ENCODE measurements around the gene SLC25A31. TPM values are rescaled to one million over a fixed set of nuclear protein-coding genes. Genes with fewer than 3 reads are reported as not detected.
A peak's percentile ranks its signal among the peaks of the same experiment; 100 is the strongest.

Gene SLC25A31
- total RNA-seq (2014; rRNA removed; shearing (Covaris generic)), result not detected in 2 replicates
- not detected in 2 replicates for polyA plus RNA-seq (2016; fragmentation: Nextera tagmentation; extraction: Ambion mirVana)

DNA sequence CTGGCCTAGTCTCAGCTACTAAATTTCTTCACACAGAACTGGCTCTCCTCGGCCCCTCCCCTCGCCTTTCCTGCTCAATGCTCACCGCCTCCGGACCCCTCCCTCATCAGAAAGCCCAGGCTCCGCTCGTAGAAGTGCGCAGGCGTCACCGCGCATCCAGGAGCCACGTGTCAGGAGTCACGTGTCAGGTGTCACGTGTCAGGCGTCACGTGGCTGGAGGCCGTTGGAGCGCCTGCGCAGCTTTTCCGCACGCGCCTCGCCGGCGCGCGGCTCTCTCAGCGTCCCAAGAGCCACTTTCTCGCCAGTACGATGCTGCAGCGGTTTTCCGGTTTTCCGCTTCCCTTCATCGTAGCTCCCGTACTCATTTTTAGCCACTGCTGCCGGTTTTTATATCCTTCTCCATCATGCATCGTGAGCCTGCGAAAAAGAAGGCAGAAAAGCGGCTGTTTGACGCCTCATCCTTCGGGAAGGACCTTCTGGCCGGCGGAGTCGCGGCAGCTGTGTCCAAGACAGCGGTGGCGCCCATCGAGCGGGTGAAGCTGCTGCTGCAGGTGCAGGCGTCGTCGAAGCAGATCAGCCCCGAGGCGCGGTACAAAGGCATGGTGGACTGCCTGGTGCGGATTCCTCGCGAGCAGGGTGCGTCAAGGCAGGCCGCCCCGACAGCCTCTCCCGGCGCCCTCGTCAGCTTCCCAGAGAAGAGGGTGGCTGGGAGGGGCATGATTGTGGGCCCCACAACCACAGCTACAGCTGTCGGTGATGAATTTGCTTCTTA, at the start of gene SLC25A31:
Gene SLC25A31 (plus strand): TSS at position 259 of the 772 bp plus-strand sequence. CDS start 146 bp downstream, at position 405.
- Histone ChIP-seq H2AFZ (no peak within 1 kb of the TSS), H3K9me3 (ENCODE audit: low read depth) (no peaks in the 10 kb centered on the region), H3K9ac (no peak within 1 kb of the TSS), H3K27ac (no peak within 1 kb of the TSS), H3K36me3 (ENCODE audit: low read depth) (no peaks in the 10 kb centered on the region), H3K9me2 (ENCODE audit: insufficient read depth) (no peaks in the 10 kb centered on the region), H3F3A (ENCODE audit: insufficient read depth) (no peaks in the 10 kb centered on the region), H3K4me1 (ENCODE audit: insufficient read depth) (no peaks in the 10 kb centered on the region), H3K79me2 (ENCODE audit: insufficient read depth) (no peaks in the 10 kb centered on the region), H3K4me3 (no peak within 1 kb of the TSS), H3K27me3 (replicated peaks; ENCODE audit: insufficient read depth) (no peaks in the 10 kb centered on the region), H4K20me1 (ENCODE audit: insufficient read depth) (no peaks in the 10 kb centered on the region), H3K4me2 (ENCODE audit: unreplicated experiment) (no peak within 1 kb of the TSS)
- in situ Hi-C loops (cut with MboI), result no loop called here
- 95% methylated on average over 63 to 64 of the region's 64 CpGs for WGBS, 2 experiments (ENCODE audit: low coverage in 1 of 2, low lambda C conversion rate in 2 of 2, missing lambda C conversion rate in 2 of 2)
- no peak for DNase-seq
- no peak for TF ChIP-seq EZH2 (IDR thresholded peaks at IDR 0.05; ENCODE audit: insufficient read depth, poor library complexity, severe bottlenecking)

DNA sequence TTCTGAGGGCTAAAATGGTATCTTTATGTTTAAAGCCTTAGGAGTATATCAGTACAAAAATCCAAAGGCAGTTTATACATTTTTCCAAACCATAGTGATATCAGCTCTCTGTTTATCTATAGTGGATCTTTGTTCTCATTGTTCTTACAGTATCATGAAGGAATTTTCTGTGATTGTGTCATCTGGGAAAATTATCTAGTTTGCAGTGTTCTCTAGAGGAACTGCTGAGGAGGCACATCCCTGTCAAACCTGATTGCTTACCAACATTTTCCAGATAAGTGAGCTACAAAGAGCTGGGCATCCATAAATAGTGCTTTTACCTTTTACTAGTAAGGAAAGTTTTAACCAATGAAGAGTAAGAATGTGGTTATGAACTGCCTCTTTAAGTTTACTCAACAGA, 44.9 kb upstream of the SLC25A31 start:
- Histone ChIP-seq H3K9ac (no peak overlapping the region), H4K20me1 (ENCODE audit: insufficient read depth) (no peaks in the 10 kb centered on the region), H3K36me3 (ENCODE audit: low read depth) (no peaks in the 10 kb centered on the region), H3K9me2 (ENCODE audit: insufficient read depth) (no peaks in the 10 kb centered on the region), H3K79me2 (ENCODE audit: insufficient read depth) (no peaks in the 10 kb centered on the region), H3F3A (ENCODE audit: insufficient read depth) (no peaks in the 10 kb centered on the region), H3K9me3 (ENCODE audit: low read depth) (no peaks in the 10 kb centered on the region), H3K4me2 (ENCODE audit: unreplicated experiment) (no peak overlapping the region), H3K27ac (no peak overlapping the region), H3K4me1 (ENCODE audit: insufficient read depth) (peaks cover 8% of the 10 kb centered on the region), H2AFZ (no peak overlapping the region), H3K27me3 (replicated peaks; ENCODE audit: insufficient read depth) (no peaks in the 10 kb centered on the region), H3K4me3 (no peak overlapping the region)
- in situ Hi-C loops (cut with MboI), result no loop called here
- TF ChIP-seq EZH2phosphoT487 (IDR thresholded peaks at IDR 0.05; ENCODE audit: insufficient read depth, low read depth), result no peak
- no peak for TF ChIP-seq EZH2 (IDR thresholded peaks at IDR 0.05; ENCODE audit: insufficient read depth, poor library complexity, severe bottlenecking)
- peak; percentile 26 for DNase-seq

DNA sequence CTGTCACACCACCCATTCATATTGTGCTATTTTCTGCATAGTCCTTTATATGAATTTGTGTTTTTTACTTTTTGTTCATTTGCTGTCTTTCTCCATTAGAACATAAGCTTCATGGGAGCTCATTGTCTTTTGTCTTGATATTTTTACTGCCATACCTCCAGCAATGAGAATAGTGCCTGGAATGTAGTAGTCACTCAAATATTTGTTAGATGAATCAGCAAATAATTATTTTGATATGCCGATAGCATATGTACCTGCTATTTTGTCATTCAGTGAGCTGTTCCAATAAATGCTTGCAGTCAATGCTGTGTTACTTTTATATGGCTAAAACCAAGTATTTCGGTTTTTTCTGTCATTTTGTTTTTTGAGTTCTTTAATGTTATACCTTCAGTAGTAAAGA, 43.5 kb upstream of the SLC25A31 start:
- 57 to 60% methylated on average over 2 of the region's 2 CpGs for WGBS, 2 experiments (ENCODE audit: low coverage in 1 of 2, low lambda C conversion rate in 2 of 2, missing lambda C conversion rate in 2 of 2)

DNA sequence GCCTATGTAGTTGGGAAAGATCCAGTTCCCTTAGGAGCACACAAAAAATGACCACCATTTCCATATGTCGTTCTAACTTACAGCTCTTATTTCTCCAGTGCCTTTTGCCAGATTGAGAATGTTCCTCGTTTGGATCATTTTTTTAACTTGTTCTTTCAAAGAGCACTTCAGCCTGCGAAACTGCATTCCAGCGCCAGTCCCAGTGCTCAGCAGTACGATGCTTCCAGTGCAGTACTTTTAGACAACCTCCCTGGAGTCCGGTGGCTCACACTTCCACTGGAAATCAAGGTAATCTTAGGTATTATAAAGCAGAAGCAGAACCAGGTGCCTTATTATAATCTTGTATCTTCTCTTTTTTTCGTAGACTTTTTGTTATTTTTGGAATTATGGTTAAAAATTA, 42.6 kb upstream of the SLC25A31 start:
- 88 to 91% methylated on average over 7 of the region's 7 CpGs for WGBS, 2 experiments (ENCODE audit: low coverage in 1 of 2, low lambda C conversion rate in 2 of 2, missing lambda C conversion rate in 2 of 2)
- Histone ChIP-seq H3K9ac (no peak overlapping the region), H4K20me1 (ENCODE audit: insufficient read depth) (no peaks in the 10 kb centered on the region), H3K79me2 (ENCODE audit: insufficient read depth) (no peaks in the 10 kb centered on the region), H3K9me3 (ENCODE audit: low read depth) (no peaks in the 10 kb centered on the region), H3K36me3 (ENCODE audit: low read depth) (no peaks in the 10 kb centered on the region), H3K9me2 (ENCODE audit: insufficient read depth) (no peaks in the 10 kb centered on the region), H3F3A (ENCODE audit: insufficient read depth) (no peaks in the 10 kb centered on the region), H3K4me1 (ENCODE audit: insufficient read depth) (peaks cover 8% of the 10 kb centered on the region), H2AFZ (no peak overlapping the region), H3K27me3 (replicated peaks; ENCODE audit: insufficient read depth) (no peaks in the 10 kb centered on the region), H3K4me3 (no peak overlapping the region), H3K27ac (no peak overlapping the region), H3K4me2 (ENCODE audit: unreplicated experiment) (no peak overlapping the region)
- in situ Hi-C loops (cut with MboI), result no loop called here
- no peak for TF ChIP-seq EZH2phosphoT487 (IDR thresholded peaks at IDR 0.05; ENCODE audit: insufficient read depth, low read depth)
- no peak for TF ChIP-seq EZH2 (IDR thresholded peaks at IDR 0.05; ENCODE audit: insufficient read depth, poor library complexity, severe bottlenecking)
- no peak for DNase-seq

More for the DNA sequence above, 43.5 kb upstream of the SLC25A31 start:
- TF ChIP-seq EZH2 (IDR thresholded peaks at IDR 0.05; ENCODE audit: insufficient read depth, poor library complexity, severe bottlenecking), result no peak
- TF ChIP-seq EZH2phosphoT487 (IDR thresholded peaks at IDR 0.05; ENCODE audit: insufficient read depth, low read depth), result no peak
- no peak overlapping the region for H3K27ac ChIP-seq
- no peaks in the 10 kb centered on the region for H3K27me3 ChIP-seq (replicated peaks; ENCODE audit: insufficient read depth)
- H4K20me1 ChIP-seq (ENCODE audit: insufficient read depth), result no peaks in the 10 kb centered on the region
- no peaks in the 10 kb centered on the region for H3K79me2 ChIP-seq (ENCODE audit: insufficient read depth)
- no peaks in the 10 kb centered on the region for H3K9me2 ChIP-seq (ENCODE audit: insufficient read depth)
- no peak overlapping the region for H3K4me3 ChIP-seq
- no peak overlapping the region for H3K4me2 ChIP-seq (ENCODE audit: unreplicated experiment)
- peaks cover 8% of the 10 kb centered on the region for H3K4me1 ChIP-seq (ENCODE audit: insufficient read depth)
- no peaks in the 10 kb centered on the region for H3K36me3 ChIP-seq (ENCODE audit: low read depth)
- H2AFZ ChIP-seq, result no peak overlapping the region
- no peak overlapping the region for H3K9ac ChIP-seq
- in situ Hi-C loops (cut with MboI), result no loop called here
- peak; percentile 11 for DNase-seq
- no peaks in the 10 kb centered on the region for H3F3A ChIP-seq (ENCODE audit: insufficient read depth)
- H3K9me3 ChIP-seq (ENCODE audit: low read depth), result no peaks in the 10 kb centered on the region

Data from GM23248 (cell line).